ENCODE results near the gene NPAS3.

Gene NPAS3

DNA sequence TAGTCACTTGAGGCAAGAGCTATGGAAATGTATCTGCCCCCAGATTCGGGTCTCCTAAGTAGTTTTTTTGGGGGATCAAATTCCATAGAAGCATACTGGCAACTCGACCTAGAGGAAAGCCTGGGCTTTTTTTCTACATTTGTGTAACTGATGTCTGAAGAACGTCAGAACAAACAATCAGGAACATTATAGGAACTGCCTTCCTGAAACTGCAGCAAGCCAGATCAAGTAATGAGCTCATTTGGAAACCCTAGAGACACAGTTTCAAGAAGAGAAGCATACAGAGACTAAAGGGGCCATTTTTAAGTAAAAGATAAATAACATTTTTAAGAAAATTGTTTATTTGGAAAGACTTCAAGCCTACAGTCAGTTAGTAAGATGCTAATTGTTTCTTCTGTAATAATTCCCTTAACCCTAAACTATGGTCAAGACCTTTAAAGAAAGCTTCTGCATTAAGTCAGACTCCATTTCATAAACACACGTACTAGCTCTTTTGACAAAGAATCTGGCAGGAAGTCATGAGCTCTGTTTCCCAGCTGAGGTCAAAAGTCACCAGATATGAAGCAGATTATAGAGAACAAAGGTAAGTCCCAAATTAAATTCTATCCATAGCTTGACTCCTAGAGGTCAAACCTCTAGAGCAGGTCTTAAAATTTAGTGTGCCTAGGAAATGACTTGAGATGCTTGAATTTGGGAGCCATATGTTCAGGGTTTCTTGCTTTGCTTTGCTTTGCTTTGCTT, 899.4 kb downstream of the NPAS3 start:
- Histone ChIP-seq H3K9me3 (ENCODE audit: low read depth, low read length) (no peaks in the 10 kb centered on the region), H3K4me3 (no peak overlapping the region), H3K9ac (ENCODE audit: insufficient read length) (no peak overlapping the region), H3K27ac (no peak overlapping the region), H3K36me3 (ENCODE audit: insufficient read depth, low read length) (no peaks in the 10 kb centered on the region)
- no peak for DNase-seq (ENCODE audit: low read depth, low spot score)
- no peak for TF ChIP-seq FOXP2 (optimal IDR thresholded peaks at IDR 0.05; ENCODE audit: control extremely low read depth, extremely low read length, insufficient read depth)
- TF ChIP-seq POLR2AphosphoS5 (IDR thresholded peaks at IDR 0.05; ENCODE audit: borderline replicate concordance, low read depth, low read length) = no peak
- TF ChIP-seq EZH2 (IDR thresholded peaks at IDR 0.05) = no peak

DNA sequence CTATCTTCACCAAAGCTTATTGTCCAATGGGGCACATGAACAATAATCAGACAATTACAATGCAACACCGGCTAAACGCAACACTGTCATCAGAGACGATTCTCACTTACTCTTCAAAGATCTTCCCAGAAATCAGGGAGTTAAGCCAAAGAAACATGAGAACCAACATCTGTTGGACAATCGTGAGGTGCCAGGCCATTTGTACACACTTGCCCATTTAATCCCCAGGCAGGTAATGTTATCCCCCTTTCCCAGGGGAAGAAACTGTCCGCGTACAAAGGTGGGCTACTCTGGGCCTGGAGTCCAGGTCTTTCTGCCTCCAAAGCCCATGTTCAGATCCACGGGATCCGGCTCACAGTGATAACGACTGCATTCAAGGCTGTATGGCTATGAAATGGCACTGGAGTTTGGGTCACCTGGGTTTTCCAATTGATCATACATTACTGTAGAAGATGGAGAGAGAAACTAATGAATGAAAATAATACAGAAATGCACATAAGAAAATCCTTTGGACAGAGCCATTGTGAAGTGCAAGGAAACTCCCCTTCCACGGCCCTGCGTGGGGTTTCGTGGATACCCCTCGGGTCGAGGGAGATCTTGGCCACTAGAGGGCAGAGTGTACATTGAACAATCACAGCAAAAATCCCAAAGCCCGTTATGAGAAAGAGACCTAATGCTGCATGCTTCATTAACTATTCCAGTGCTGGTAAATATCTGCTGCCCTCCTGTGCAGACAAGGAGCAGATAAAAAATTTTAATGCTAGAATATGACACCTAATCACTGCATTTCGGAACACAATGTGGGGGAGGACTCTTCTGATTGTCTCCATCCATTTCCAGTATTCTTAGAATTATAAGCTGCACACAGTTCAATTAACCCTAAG, 900.8 kb downstream of the NPAS3 start:
- Histone ChIP-seq H3K27ac (no peak overlapping the region), H3K9ac (ENCODE audit: insufficient read length) (no peak overlapping the region), H3K9me3 (ENCODE audit: low read depth, low read length) (no peaks in the 10 kb centered on the region), H3K4me3 (no peak overlapping the region), H3K36me3 (ENCODE audit: insufficient read depth, low read length) (no peaks in the 10 kb centered on the region)
- TF ChIP-seq FOXP2 (optimal IDR thresholded peaks at IDR 0.05; ENCODE audit: control extremely low read depth, extremely low read length, insufficient read depth) = no peak
- no peak for TF ChIP-seq POLR2AphosphoS5 (IDR thresholded peaks at IDR 0.05; ENCODE audit: borderline replicate concordance, low read depth, low read length)
- no peak for TF ChIP-seq EZH2 (IDR thresholded peaks at IDR 0.05)
- DNase-seq (ENCODE audit: low read depth, low spot score) = peak; percentile 12

DNA sequence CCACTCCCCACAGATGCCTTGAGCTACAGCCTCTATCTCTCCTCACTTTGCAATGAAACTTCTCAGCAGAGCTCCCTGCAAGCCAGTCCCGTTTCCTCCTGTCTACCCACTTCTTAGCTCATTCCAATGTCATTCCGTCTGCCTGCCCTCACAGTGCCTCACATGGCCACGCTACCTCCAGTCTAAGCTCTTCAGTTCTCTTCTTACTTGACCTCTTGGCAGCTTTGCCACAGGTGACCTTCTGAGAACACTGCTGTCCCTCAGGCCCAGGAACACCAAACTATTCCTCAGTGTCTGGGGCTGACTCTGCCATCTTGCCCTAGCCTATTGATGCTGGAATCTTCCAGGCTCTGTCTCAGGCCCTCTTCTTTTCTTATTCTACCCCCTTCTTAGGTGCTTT, 902.1 kb downstream of the NPAS3 start:
- Histone ChIP-seq H3K9me3 (ENCODE audit: low read depth, low read length) (no peaks in the 10 kb centered on the region), H3K9ac (ENCODE audit: insufficient read length) (no peak overlapping the region), H3K27ac (no peak overlapping the region), H3K4me3 (no peak overlapping the region), H3K36me3 (ENCODE audit: insufficient read depth, low read length) (no peaks in the 10 kb centered on the region)
- DNase-seq (ENCODE audit: low read depth, low spot score) = no peak
- TF ChIP-seq EZH2 (IDR thresholded peaks at IDR 0.05) (no peak), POLR2AphosphoS5 (IDR thresholded peaks at IDR 0.05; ENCODE audit: borderline replicate concordance, low read depth, low read length) (no peak), FOXP2 (optimal IDR thresholded peaks at IDR 0.05; ENCODE audit: control extremely low read depth, extremely low read length, insufficient read depth) (no peak)

GRCh38 chr14:33842299-33842698, 903.6 kb downstream of the NPAS3 start:
- Histone ChIP-seq H3K36me3 (ENCODE audit: insufficient read depth, low read length) (no peaks in the 10 kb centered on the region), H3K4me3 (no peak overlapping the region), H3K27ac (no peak overlapping the region), H3K9ac (ENCODE audit: insufficient read length) (no peak overlapping the region), H3K9me3 (ENCODE audit: low read depth, low read length) (no peaks in the 10 kb centered on the region)
- DNase-seq (ENCODE audit: low read depth, low spot score) = no peak
- TF ChIP-seq EZH2 (IDR thresholded peaks at IDR 0.05) (no peak), POLR2AphosphoS5 (IDR thresholded peaks at IDR 0.05; ENCODE audit: borderline replicate concordance, low read depth, low read length) (no peak), FOXP2 (optimal IDR thresholded peaks at IDR 0.05; ENCODE audit: control extremely low read depth, extremely low read length, insufficient read depth) (no peak)

DNA sequence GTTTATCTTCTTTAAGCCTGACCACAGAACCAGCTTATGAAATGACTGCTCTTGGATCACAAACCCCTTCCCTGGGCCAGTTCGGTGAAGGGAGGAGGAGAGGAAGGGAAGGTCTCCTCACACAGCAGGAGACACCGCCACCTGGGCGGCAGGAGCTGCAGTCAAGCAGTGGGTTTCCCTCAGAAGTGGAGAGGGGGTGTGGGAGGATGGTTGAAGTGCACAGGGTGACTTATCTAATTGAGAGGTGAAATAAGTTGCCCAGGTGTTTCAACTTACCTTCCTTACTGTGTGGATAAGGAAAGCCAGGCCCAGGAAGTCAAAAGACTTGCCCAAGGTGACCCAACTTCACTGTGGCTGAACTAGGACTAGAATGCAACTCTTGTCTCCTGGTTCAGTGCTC, 905.4 kb downstream of the NPAS3 start:
- Histone ChIP-seq H3K4me3 (no peak overlapping the region), H3K36me3 (ENCODE audit: insufficient read depth, low read length) (no peaks in the 10 kb centered on the region), H3K9me3 (ENCODE audit: low read depth, low read length) (no peaks in the 10 kb centered on the region), H3K27ac (no peak overlapping the region), H3K9ac (ENCODE audit: insufficient read length) (no peak overlapping the region)
- TF ChIP-seq EZH2 (IDR thresholded peaks at IDR 0.05) (no peak), POLR2AphosphoS5 (IDR thresholded peaks at IDR 0.05; ENCODE audit: borderline replicate concordance, low read depth, low read length) (no peak), FOXP2 (optimal IDR thresholded peaks at IDR 0.05; ENCODE audit: control extremely low read depth, extremely low read length, insufficient read depth) (no peak)
- DNase-seq (ENCODE audit: low read depth, low spot score) = no peak

DNA sequence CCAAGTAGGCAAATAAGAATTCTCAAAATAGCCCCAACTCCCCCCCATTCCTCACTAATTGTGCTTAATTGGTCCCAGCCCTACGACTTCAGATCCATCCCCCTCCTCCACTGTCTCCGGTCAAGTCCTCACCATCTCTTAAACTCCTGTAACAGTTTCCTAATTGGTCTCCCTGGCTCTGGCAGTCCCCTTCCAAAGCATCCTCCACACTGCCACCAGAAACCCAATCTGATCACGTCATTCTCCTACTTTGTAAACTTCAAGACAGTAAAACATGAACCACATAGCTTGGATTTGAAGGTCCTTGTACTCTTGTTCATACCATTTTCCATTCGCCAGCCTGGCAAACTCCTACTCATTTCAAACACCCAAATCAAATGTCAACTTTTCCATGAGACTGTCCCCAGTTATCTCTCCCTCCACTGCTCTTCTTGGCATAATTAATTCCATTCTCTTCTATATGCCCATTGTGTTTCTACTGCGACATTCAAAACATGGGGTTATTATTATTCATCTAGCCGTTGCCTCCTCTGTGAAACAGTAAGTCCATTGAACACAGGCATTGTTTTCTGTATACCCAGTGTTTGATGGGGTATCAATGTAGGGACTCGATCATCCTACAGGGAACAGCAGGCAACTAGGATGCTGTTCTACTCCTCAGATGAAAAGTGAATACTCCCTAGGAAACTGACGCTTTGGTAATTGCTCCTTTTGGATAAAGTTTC, 907.6 kb downstream of the NPAS3 start:
- no peak for TF ChIP-seq POLR2AphosphoS5 (IDR thresholded peaks at IDR 0.05; ENCODE audit: borderline replicate concordance, low read depth, low read length)
- no peak for TF ChIP-seq FOXP2 (optimal IDR thresholded peaks at IDR 0.05; ENCODE audit: control extremely low read depth, extremely low read length, insufficient read depth)
- no peak for TF ChIP-seq EZH2 (IDR thresholded peaks at IDR 0.05)
- Histone ChIP-seq H3K27ac (no peak overlapping the region), H3K9ac (ENCODE audit: insufficient read length) (no peak overlapping the region), H3K36me3 (ENCODE audit: insufficient read depth, low read length) (no peaks in the 10 kb centered on the region), H3K4me3 (no peak overlapping the region), H3K9me3 (ENCODE audit: low read depth, low read length) (no peaks in the 10 kb centered on the region)
- no peak for DNase-seq (ENCODE audit: low read depth, low spot score)

DNA sequence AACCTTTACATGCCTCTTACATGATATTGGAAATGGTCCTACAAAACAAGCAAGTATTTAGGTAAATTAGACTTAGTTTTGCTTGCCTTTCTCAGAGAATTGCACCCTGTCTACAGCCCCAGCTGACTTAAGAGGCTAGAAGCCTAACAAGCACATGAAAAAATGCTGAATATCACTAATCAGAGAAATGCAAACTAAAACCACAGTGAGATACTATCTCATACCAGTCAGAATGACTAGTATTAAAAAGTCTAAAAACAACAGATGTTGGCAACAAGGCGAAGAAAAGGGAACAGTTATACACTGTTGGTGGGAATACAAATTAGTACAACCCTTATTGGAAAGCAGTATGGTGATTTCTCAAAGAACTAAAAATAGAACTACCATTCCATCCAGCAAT, 908.4 kb downstream of the NPAS3 start:
- Histone ChIP-seq H3K9me3 (ENCODE audit: low read depth, low read length) (no peaks in the 10 kb centered on the region), H3K9ac (ENCODE audit: insufficient read length) (no peak overlapping the region), H3K27ac (no peak overlapping the region), H3K36me3 (ENCODE audit: insufficient read depth, low read length) (no peaks in the 10 kb centered on the region), H3K4me3 (no peak overlapping the region)
- no peak for TF ChIP-seq POLR2AphosphoS5 (IDR thresholded peaks at IDR 0.05; ENCODE audit: borderline replicate concordance, low read depth, low read length)
- TF ChIP-seq EZH2 (IDR thresholded peaks at IDR 0.05) = no peak
- TF ChIP-seq FOXP2 (optimal IDR thresholded peaks at IDR 0.05; ENCODE audit: control extremely low read depth, extremely low read length, insufficient read depth) = no peak
- DNase-seq (ENCODE audit: low read depth, low spot score) = no peak

DNA sequence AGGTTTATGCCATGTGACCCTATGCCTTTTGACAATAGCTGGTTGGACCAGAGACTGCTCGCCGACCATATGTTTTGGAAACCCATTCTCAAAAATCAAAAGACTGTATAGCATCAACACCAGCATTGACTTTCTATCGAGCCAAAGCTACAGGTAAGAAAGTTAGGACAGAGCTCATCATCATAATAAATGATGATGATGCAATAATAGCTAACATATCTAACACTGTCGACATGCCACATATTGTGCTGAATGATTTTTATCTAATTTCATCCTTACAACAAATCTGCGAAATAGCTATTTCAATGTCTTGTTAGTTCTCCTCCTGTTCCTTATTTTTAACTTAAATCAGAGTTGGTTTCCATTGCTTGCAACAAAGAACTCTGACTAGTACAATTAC, 909.3 kb downstream of the NPAS3 start:
- Histone ChIP-seq H3K27ac (no peak overlapping the region), H3K36me3 (ENCODE audit: insufficient read depth, low read length) (no peaks in the 10 kb centered on the region), H3K4me3 (no peak overlapping the region), H3K9ac (ENCODE audit: insufficient read length) (no peak overlapping the region), H3K9me3 (ENCODE audit: low read depth, low read length) (no peaks in the 10 kb centered on the region)
- DNase-seq (ENCODE audit: low read depth, low spot score) = no peak
- TF ChIP-seq EZH2 (IDR thresholded peaks at IDR 0.05) (no peak), POLR2AphosphoS5 (IDR thresholded peaks at IDR 0.05; ENCODE audit: borderline replicate concordance, low read depth, low read length) (no peak), FOXP2 (optimal IDR thresholded peaks at IDR 0.05; ENCODE audit: control extremely low read depth, extremely low read length, insufficient read depth) (no peak)
